ENCODE measurements around the gene FOXO6.

Gene FOXO6

GRCh38 chr1:41428738-41429640, 67.8 kb downstream of the FOXO6 start:
- no peak for DNase-seq

DNA sequence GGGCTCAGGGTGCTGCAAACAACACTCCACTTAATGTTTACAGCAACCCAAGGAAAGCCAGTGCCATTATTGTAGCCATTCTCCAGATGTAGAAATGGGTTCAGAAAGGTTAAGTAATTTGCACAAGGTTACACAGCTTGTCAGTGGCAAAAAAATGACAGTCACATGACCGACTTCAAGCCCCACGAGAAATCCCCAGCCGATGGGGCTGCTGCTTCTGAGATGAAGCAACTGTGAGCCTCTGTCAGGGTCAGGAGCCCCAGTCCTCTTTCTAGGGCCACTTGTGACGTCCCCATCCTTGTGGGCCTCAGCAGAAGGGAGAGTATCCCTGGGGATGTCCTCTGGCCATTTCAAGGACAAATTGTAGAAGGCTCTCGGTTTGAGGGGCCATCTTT, 68.4 kb downstream of the FOXO6 start:
- no peak for DNase-seq

- no peak for DNase-seq
Measured at GRCh38 chr1:41430069-41430468, 68.8 kb downstream of the FOXO6 start.

DNA sequence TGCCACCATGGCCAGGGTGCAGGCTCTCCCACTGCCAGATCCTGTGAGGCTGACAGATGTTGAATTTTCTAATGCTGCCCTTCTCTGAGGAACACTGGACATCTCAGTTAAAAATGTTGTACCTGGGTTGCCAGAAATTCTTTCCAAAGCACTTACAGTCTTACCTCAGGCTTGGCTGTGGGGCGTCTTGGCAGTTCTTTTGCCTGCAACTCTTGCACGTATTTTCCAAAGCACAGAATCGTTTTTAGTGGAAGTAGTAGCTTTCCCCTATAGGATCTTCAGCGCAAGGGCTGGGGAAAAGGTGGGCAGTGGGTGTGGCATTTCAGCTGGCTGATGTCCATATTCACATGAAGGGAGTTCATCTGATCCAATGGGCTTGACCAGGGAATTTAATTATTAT, 69.3 kb downstream of the FOXO6 start:
- no peak for DNase-seq

- DNase-seq, result no peak
Measured at GRCh38 chr1:41431490-41432350, 70.5 kb downstream of the FOXO6 start.
